Stomach (tissue), 9 donors: ENCODE measurements around the gene STAT5A. TPM values are rescaled to one million over a fixed set of nuclear protein-coding genes. Genes with fewer than 3 reads are reported as not detected.

ENCODE experiments used
- DNase-seq, 2 donors: peaks; one replicate each; pipeline versions ENCODE4 v3.0.0 to v3.0.0-alpha.2; 2013 to 2019
- H3K27ac ChIP-seq, 5 donors: fragments of 200-600 bp in 4 of 5; sonication (generic) in 4 of 5; one replicate each; pipeline ENCODE4 v1.5.1; 2013 to 2019; ENCODE audit warnings: mild to moderate bottlenecking in 1 of 5, moderate library complexity in 1 of 5
- H3K27me3 ChIP-seq, 3 donors: fragments of 200-600 bp; sonication (generic); one replicate each; pipeline ENCODE4 v1.5.1; 2017 to 2019; ENCODE audit warnings: mixed run types in 1 of 3
- H3K36me3 ChIP-seq, 4 donors: fragments of 200-600 bp; sonication (generic); 1 replicate in 3 of 4; 2 replicates in 1 of 4; pipeline ENCODE4 v1.5.1; 2016 to 2019
- H3K4me1 ChIP-seq, 4 donors: fragments of 200-600 bp; sonication (generic); one replicate each; pipeline ENCODE4 v1.5.1; 2016 to 2019
- H3K4me3 ChIP-seq, 4 donors: fragments of 200-600 bp; sonication (generic) in 3 of 4; one replicate each; pipeline ENCODE4 v1.5.1; 2016 to 2019; ENCODE audit warnings: mild to moderate bottlenecking in 1 of 4
- H3K9me3 ChIP-seq, 4 donors: fragments of 200-600 bp; sonication (generic); one replicate each; pipeline ENCODE4 v1.5.1; 2016 to 2019
- EP300 ChIP-seq: sonication (generic); formaldehyde crosslinking; IDR thresholded peaks from one replicate; pipeline ENCODE4 v1.6.1; 2017; ENCODE audit warnings: antibody characterized with exemption
- POLR2A ChIP-seq, 4 donors: fragments of 450-650 bp; IDR thresholded peaks; one replicate each; pipeline ENCODE4 v1.6.1; 2016; ENCODE audit warnings: antibody characterized with exemption in 4 of 4, control low read depth in 2 of 4, mild to moderate bottlenecking in 1 of 4, moderate library complexity in 1 of 4
- POLR2AphosphoS5 ChIP-seq, 3 donors: sonication (generic); formaldehyde crosslinking; IDR thresholded peaks; one replicate each; pipeline ENCODE4 v1.6.1; 2016; ENCODE audit warnings: antibody characterized with exemption in 3 of 3
- WGBS, 5 donors: extraction: QIAGEN DNeasy Blood & Tissue Kit in 3 of 5; methylation state at CpG; one replicate each; pipeline versions ENCODE4 v1.1.5 to v1.1.7; 2013 to 2018; 5-methylcytosine and 5-hydroxymethylcytosine counted together
- intact Hi-C: fragments of 100-400 bp; cut with DNase I; formaldehyde crosslinking; loops from one replicate; pipeline ENCODE4 v1.15.1; 2023; ENCODE audit warnings: low total_unique reads
- polyA plus RNA-seq, 3 donors: library from polyadenylated mRNA; stranded (reverse); fragments of 200-250 nt; gene quantifications; one replicate each; pipeline ENCODE4 v1.2.3, GENCODE V29; 2013
- total RNA-seq, 5 donors: library from RNA; depleted of rRNA; stranded (reverse); fragments of >200 nt; gene quantifications; one replicate each; pipeline versions ENCODE4 v1.1.0 to v1.2.3, GENCODE V29; 2014 to 2016
- TF ChIP-seq, protein P1 (sequence below), 7 experiments: fragments of 450-650 bp in 4 of 7; fragments of 200-600 bp in 3 of 7; sonication (generic) in 3 of 7; IDR thresholded peaks; one replicate each; pipeline ENCODE4 v1.5.1; 2016 to 2019; ENCODE audit warnings: antibody characterized with exemption in 7 of 7, control low read depth in 2 of 7, mild to moderate bottlenecking in 1 of 7
- donor health status: healthy with polysubstance abuse.
- donor health status: Bipolar disorder and iron deficiency.
- donor health status: healthy.

The STAT5A gene
- total and polyA plus RNA-seq, 8 donors = 9.6 to 81.7 (median 16.6) TPM

DNA sequence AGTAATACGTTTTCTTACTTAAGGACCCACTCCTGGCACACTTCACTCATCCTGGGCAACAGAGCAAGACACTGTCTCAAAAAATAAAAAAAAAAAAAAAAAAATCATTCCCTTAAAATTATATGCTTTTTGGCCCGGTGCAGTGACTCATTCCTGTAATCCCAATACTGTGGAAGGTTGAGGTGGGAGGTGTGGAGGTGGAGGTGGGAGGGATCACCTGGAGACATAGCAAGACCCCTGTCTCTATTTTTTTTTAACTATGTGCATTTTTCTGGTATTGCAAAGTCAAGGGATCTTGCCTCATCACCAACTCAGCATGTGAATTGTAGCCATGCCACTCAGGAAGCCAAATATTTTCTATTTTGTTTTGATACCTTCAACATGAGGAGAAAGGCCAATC lies 21.8 kb upstream of the STAT5A start:
- no peak for TF ChIP-seq EP300
- TF ChIP-seq, protein P1, sequence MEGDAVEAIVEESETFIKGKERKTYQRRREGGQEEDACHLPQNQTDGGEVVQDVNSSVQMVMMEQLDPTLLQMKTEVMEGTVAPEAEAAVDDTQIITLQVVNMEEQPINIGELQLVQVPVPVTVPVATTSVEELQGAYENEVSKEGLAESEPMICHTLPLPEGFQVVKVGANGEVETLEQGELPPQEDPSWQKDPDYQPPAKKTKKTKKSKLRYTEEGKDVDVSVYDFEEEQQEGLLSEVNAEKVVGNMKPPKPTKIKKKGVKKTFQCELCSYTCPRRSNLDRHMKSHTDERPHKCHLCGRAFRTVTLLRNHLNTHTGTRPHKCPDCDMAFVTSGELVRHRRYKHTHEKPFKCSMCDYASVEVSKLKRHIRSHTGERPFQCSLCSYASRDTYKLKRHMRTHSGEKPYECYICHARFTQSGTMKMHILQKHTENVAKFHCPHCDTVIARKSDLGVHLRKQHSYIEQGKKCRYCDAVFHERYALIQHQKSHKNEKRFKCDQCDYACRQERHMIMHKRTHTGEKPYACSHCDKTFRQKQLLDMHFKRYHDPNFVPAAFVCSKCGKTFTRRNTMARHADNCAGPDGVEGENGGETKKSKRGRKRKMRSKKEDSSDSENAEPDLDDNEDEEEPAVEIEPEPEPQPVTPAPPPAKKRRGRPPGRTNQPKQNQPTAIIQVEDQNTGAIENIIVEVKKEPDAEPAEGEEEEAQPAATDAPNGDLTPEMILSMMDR (IDR thresholded peaks at IDR 0.05) = no peak
- no peak for TF ChIP-seq POLR2AphosphoS5 (IDR thresholded peaks at IDR 0.05)
- TF ChIP-seq POLR2A (IDR thresholded peaks at IDR 0.05) = no peak
- Histone ChIP-seq H3K27ac (peak overlapping the region in 3 of 5 donors; percentile 37 to 55 (median 48)), H3K9me3 (no peaks in the 10 kb centered on the region), H3K4me3 (no peak overlapping the region), H3K36me3 (no peaks in the 10 kb centered on the region), H3K27me3 (no peaks in the 10 kb centered on the region), H3K4me1 (peaks cover 0 to 50% (median 26%) of the 10 kb centered on the region in 4 donors)
- DNase-seq = no peak
- WGBS, 5 donors = 83 to 92% (median 86%) methylated on average over 2 of the region's 2 CpGs
- intact Hi-C loops = no loop called here

DNA sequence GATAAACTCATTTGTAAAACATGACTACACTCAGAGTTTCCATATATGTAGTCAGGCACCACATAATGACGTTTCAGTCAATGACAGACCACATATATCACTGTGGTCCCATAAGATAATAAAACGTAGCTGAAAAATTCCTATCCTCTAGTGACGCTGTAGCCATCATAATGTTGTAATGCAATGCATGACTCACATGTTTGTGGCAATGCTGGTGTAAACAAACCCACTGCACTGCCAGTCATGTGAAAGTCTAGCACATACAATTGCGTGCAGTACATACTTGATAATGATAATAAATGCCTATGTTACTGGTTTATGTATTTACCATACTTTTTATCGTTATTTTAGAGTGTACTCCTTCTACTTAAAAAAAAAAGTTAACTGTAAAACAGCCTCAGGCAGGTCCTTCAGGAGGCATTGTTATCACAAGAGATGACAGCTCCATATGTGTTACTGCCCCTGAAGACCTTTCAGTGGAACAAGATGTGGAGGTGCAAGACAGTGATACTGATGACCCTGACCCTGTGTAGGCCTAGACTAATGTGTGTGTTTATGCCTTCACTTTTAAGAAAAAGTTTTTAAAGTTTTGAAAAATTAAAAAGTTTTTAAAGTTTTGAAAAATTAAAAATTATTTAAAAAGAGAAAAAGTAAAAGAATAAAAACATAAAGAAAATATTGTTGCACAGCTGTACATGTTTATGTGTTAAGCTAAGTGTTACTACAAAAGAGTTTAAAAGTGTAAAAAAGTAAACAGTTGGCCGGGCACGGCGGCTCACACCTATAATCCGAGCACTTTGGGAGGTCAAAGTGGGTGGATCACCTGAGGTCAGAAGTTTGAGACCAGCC lies 21.2 kb upstream of the STAT5A start:
- Histone ChIP-seq H3K27ac (peak overlapping the region in 3 of 5 donors; percentile 37 to 55 (median 48)), H3K27me3 (no peaks in the 10 kb centered on the region), H3K36me3 (no peaks in the 10 kb centered on the region), H3K4me1 (peaks cover 0 to 55% (median 27%) of the 10 kb centered on the region in 4 donors), H3K4me3 (no peak overlapping the region), H3K9me3 (no peaks in the 10 kb centered on the region)
- TF ChIP-seq POLR2A (IDR thresholded peaks at IDR 0.05) (no peak), POLR2AphosphoS5 (IDR thresholded peaks at IDR 0.05) (peak in 1 of 3 donors; percentile 53)
- intact Hi-C loops = no loop called here
- DNase-seq = peak in 1 of 2 donors; percentile 36
- WGBS, 5 donors = 62 to 71% (median 67%) methylated on average over 9 of the region's 9 CpGs

DNA sequence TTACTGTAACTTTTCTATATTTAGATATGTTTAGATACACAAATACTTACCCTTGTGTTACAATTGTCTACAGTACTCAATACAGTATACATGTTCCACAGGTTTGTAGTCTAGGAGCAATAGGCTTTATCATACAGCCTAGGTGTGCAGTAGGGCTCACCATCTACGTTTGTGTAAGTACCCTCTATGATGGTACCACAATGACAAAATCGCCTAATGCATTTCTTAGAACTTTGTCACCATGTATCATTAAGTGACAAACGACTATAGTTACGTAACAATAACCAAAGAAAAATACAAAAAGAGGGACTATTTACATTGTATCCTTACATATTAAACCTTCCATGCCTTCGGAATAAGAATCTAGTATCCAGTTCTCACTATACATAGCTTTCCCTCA lies 20.1 kb upstream of the STAT5A start:
- Histone ChIP-seq H3K27ac (no peak overlapping the region), H3K36me3 (no peaks in the 10 kb centered on the region), H3K9me3 (no peaks in the 10 kb centered on the region), H3K4me1 (peaks cover 0 to 66% (median 32%) of the 10 kb centered on the region in 4 donors), H3K27me3 (no peaks in the 10 kb centered on the region), H3K4me3 (no peak overlapping the region)
- intact Hi-C loops = no loop called here
- no peak for DNase-seq
- TF ChIP-seq, protein P1 (IDR thresholded peaks at IDR 0.05) = no peak
- TF ChIP-seq POLR2A (IDR thresholded peaks at IDR 0.05) (no peak), POLR2AphosphoS5 (IDR thresholded peaks at IDR 0.05) (no peak), EP300 (no peak)
- WGBS, 5 donors = 76 to 91% (median 85%) methylated on average over 5 of the region's 5 CpGs

DNA sequence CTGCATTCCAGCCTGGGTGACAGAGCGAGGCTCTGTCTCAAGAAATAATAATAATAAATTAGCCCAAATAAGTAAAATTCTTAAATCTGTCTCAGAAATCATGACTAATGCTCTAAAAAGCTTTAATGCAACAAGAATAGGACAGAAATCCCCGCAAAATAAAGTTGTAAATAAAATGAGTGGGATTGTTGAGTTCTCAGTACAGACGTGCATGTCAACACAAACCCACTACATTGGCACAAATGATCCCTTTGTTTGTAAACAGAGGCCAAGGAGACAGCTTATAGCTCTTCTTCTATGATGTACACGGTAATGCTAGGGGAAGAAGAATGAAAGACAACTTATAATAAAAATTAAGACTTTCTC lies 18.1 kb upstream of the STAT5A start:
- Histone ChIP-seq H3K9me3 (no peaks in the 10 kb centered on the region), H3K27me3 (no peaks in the 10 kb centered on the region), H3K4me1 (peaks cover 4 to 85% (median 45%) of the 10 kb centered on the region in 4 donors), H3K36me3 (no peaks in the 10 kb centered on the region), H3K4me3 (no peak overlapping the region), H3K27ac (peak overlapping the region in 2 of 5 donors; percentile 22 to 30)
- 71 to 82% (median 79%) methylated on average over 4 of the region's 4 CpGs for WGBS, 5 donors
- TF ChIP-seq POLR2A (IDR thresholded peaks at IDR 0.05) = no peak
- TF ChIP-seq, protein P1 (IDR thresholded peaks at IDR 0.05) = no peak
- no peak for TF ChIP-seq POLR2AphosphoS5 (IDR thresholded peaks at IDR 0.05)
- no peak for TF ChIP-seq EP300
- intact Hi-C loops = no loop called here
- no peak for DNase-seq

DNA sequence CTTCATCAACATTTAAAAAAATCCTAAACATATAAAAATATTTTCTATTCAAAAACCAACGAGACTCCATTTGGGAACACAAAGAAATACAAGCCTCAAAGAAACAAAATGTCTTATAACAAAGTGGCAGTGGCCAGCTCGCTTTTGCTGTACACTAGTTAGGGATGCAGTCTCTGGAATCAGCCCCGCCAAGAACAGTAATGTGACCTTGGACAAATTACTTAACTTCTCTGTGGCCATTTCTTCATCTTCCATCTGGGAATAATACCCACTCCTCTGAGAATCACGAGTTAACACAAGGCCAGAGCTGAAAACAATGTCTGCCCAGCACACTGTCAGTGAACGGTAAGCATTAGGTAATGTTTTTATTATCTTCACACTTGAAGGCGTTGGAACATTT lies 17.7 kb upstream of the STAT5A start:
- Histone ChIP-seq H3K4me3 (no peak overlapping the region), H3K4me1 (peaks cover 8 to 86% (median 46%) of the 10 kb centered on the region in 4 donors), H3K36me3 (no peaks in the 10 kb centered on the region), H3K9me3 (no peaks in the 10 kb centered on the region), H3K27me3 (no peaks in the 10 kb centered on the region), H3K27ac (peak overlapping the region in 2 of 5 donors; percentile 16 to 30)
- intact Hi-C loops = no loop called here
- TF ChIP-seq POLR2A (IDR thresholded peaks at IDR 0.05) (no peak), EP300 (no peak), POLR2AphosphoS5 (IDR thresholded peaks at IDR 0.05) (no peak)
- TF ChIP-seq, protein P1 (IDR thresholded peaks at IDR 0.05) = no peak
- no peak for DNase-seq
- 69 to 77% (median 77%) methylated on average over 6 of the region's 6 CpGs for WGBS, 5 donors
